ENCODE data around the gene TEAD1.

Gene TEAD1

GRCh38 chr11:12667646-12668045, 6.6 kb upstream of the TEAD1 start:
- no peak for DNase-seq

GRCh38 chr11:12668166-12668565, 6.1 kb upstream of the TEAD1 start:
- DNase-seq: no peak

GRCh38 chr11:12669930-12670329, 4.3 kb upstream of the TEAD1 start:
- DNase-seq: no peak

- DNase-seq: no peak
Measured at GRCh38 chr11:12671370-12671769, 2.9 kb upstream of the TEAD1 start.

- no peak for DNase-seq
Measured at GRCh38 chr11:12673601-12673923, 659 bp upstream of the TEAD1 start.

GRCh38 chr11:12674571-12674935, 332 bp downstream of the TEAD1 start:
- DNase-seq: no peak

- peak in 1 of 6 experiments; percentile 3 for DNase-seq
Measured at GRCh38 chr11:12674936-12675696, 895 bp downstream of the TEAD1 start.

GRCh38 chr11:12675951-12676711, 1.9 kb downstream of the TEAD1 start:
- DNase-seq: peak in 1 of 6 experiments; percentile 5

GRCh38 chr11:12677131-12677530, 2.9 kb downstream of the TEAD1 start:
- no peak for DNase-seq

GRCh38 chr11:12678092-12678491, 3.9 kb downstream of the TEAD1 start:
- DNase-seq: no peak

- no peak for DNase-seq
Measured at GRCh38 chr11:12678991-12679390, 4.8 kb downstream of the TEAD1 start.

GRCh38 chr11:12679471-12679870, 5.2 kb downstream of the TEAD1 start:
- DNase-seq: no peak

- DNase-seq: peak in 2 of 6 experiments; percentile 12 to 36
Measured at GRCh38 chr11:12680246-12680939, 6.2 kb downstream of the TEAD1 start.

GRCh38 chr11:12680940-12681258, 6.7 kb downstream of the TEAD1 start:
- no peak for DNase-seq

GRCh38 chr11:12681466-12681865, 7.2 kb downstream of the TEAD1 start:
- no peak for DNase-seq

- no peak for DNase-seq
Measured at GRCh38 chr11:12682288-12682687, 8.1 kb downstream of the TEAD1 start.

- no peak for DNase-seq
Measured at GRCh38 chr11:12682737-12683500, 8.7 kb downstream of the TEAD1 start.

GRCh38 chr11:12683874-12684273, 9.7 kb downstream of the TEAD1 start:
- DNase-seq: no peak

GRCh38 chr11:12684315-12684714, 10.1 kb downstream of the TEAD1 start:
- DNase-seq: no peak

- no peak for DNase-seq
Measured at GRCh38 chr11:12684816-12685215, 10.6 kb downstream of the TEAD1 start.

- no peak for DNase-seq
Measured at GRCh38 chr11:12685229-12685628, 11.0 kb downstream of the TEAD1 start.

- DNase-seq: no peak
Measured at GRCh38 chr11:12686246-12687060, 12.2 kb downstream of the TEAD1 start.
